22Rv1 (cell line): ENCODE results near the gene OR4D6.
"Not testable (repeated sequence)": the region's sequence is repeated elsewhere in the genome, so short reads cannot be mapped to it uniquely, and the experiment has no call there.

ENCODE experiments used
- H3K27ac ChIP-seq: fragments of 450-650 bp; 2 replicates; pipeline ENCODE4 v1.5.1; 2017
- ZFX ChIP-seq: fragments of 450-650 bp; IDR thresholded peaks from 2 replicates; pipeline ENCODE4 v1.6.1; 2017; ENCODE audit warnings: antibody characterized with exemption, borderline replicate concordance
- TF ChIP-seq, protein P1 (sequence below): fragments of 450-650 bp; IDR thresholded peaks from 2 replicates; pipeline ENCODE4 v1.5.1; 2017; ENCODE audit warnings: mild to moderate bottlenecking

Gene OR4D6

GRCh38 chr11:59425131-59425530 is 31.6 kb upstream of the OR4D6 start:
- no peak for TF ChIP-seq ZFX
- TF ChIP-seq, protein P1, sequence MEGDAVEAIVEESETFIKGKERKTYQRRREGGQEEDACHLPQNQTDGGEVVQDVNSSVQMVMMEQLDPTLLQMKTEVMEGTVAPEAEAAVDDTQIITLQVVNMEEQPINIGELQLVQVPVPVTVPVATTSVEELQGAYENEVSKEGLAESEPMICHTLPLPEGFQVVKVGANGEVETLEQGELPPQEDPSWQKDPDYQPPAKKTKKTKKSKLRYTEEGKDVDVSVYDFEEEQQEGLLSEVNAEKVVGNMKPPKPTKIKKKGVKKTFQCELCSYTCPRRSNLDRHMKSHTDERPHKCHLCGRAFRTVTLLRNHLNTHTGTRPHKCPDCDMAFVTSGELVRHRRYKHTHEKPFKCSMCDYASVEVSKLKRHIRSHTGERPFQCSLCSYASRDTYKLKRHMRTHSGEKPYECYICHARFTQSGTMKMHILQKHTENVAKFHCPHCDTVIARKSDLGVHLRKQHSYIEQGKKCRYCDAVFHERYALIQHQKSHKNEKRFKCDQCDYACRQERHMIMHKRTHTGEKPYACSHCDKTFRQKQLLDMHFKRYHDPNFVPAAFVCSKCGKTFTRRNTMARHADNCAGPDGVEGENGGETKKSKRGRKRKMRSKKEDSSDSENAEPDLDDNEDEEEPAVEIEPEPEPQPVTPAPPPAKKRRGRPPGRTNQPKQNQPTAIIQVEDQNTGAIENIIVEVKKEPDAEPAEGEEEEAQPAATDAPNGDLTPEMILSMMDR = no peak

GRCh38 chr11:59426361-59427067 is 30.2 kb upstream of the OR4D6 start, which contains the start of gene OR5A2:
OR5A2 (minus strand) TSS chr11:59426413; CDS start chr11:59422953, 3,460 bp downstream.
- H3K27ac ChIP-seq = no peak within 1 kb of the TSS

More at GRCh38 chr11:59425131-59425530, 31.6 kb upstream of the OR4D6 start:
- H3K27ac ChIP-seq = no peak overlapping the region

DNA sequence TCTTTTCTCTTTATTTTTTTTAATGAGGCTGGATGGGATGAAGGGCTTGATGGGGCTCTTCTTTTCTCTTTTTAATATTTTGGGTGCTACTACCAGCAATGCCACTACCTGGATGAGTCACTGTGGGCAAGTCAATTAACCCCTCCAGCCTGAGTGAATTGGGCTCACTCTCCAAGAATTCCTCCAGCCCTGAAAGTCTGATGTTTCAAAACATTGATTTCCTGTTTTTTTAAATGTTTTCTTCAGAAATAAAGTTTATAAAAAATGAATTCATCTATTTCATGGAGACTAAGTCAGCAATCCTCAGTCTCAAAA is 29.7 kb upstream of the OR4D6 start:
- H3K27ac ChIP-seq = no peak overlapping the region
- TF ChIP-seq, protein P1 = no peak
- TF ChIP-seq ZFX = no peak

More at GRCh38 chr11:59426361-59427067, 30.2 kb upstream of the OR4D6 start, which contains the start of gene OR5A2:
- no peak for TF ChIP-seq ZFX
- TF ChIP-seq, protein P1 = no peak

GRCh38 chr11:59429924-59430516 is 26.7 kb upstream of the OR4D6 start:
- H3K27ac ChIP-seq = no peak overlapping the region
- TF ChIP-seq, protein P1 = peak; percentile 91
- no peak for TF ChIP-seq ZFX

GRCh38 chr11:59436169-59436568 is 20.6 kb upstream of the OR4D6 start, which contains the start of gene OR5A1:
OR5A1 (plus strand) TSS chr11:59436469; CDS start chr11:59443169, 6,700 bp downstream.
- no peak for TF ChIP-seq ZFX
- TF ChIP-seq, protein P1 = no peak
- no peak within 1 kb of the TSS for H3K27ac ChIP-seq

DNA sequence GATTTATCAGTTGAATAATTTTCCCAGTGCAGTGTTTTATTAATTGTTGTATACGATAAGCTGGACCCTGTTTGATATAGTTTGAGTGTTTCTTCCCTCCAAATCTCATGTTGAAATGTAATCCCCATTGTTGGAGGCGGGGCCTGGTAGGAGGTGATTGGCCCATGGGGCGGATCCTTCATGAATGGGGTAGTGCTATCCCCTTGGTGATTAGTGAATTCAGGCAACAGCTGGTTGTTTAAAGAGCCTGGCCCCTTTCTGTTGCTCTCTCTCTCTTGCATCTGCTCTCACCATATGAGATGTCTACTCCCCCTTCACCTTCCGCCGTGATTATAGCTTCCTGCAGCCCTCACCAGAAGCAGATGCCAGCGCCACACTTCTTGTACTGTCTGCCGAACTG is 19.0 kb upstream of the OR4D6 start:
- no peak for TF ChIP-seq ZFX
- TF ChIP-seq, protein P1 = no peak
- H3K27ac ChIP-seq = no peak overlapping the region

DNA sequence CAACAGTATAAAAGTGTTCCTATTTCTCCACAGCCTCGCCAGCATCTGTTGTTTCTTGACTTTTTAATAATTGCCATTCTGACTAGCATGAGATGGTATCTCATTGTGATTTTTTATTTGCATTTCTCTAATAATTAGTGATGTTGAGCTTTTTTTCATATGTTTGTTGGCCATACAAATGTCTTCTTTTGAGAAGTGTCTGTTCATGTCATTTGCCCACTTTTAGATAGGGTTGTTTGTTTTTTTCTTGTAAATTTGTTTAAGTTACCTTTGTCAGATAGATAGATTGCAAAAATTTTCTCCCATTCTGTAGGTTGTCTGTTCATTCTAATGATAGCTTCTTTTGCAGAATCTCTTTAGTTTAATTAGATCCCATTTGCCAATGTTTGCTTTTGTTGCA is 11.1 kb upstream of the OR4D6 start:
- H3K27ac ChIP-seq = not testable (repeated sequence)
